ENCODE measurements around the gene CATSPERE.
A peak's percentile ranks its signal among the peaks of the same experiment; 100 is the strongest.

The CATSPERE gene

GRCh38 chr1:244536316-244536715, 75.2 kb downstream of the CATSPERE start:
- H3K27me3 ChIP-seq (ENCODE audit: insufficient read depth, low read length) = no peaks in the 10 kb centered on the region
- H3K9me3 ChIP-seq (ENCODE audit: low read length) = no peaks in the 10 kb centered on the region
- H3K4me3 ChIP-seq (ENCODE audit: low read depth, low read length, poor library complexity, severe bottlenecking) = no peak overlapping the region
- H3F3A ChIP-seq (ENCODE audit: insufficient read depth, low read length) = no peaks in the 10 kb centered on the region
- no peaks in the 10 kb centered on the region for H3K79me2 ChIP-seq (ENCODE audit: insufficient read depth, low read length)
- H3K9me2 ChIP-seq (ENCODE audit: low read depth, low read length) = no peaks in the 10 kb centered on the region
- no peaks in the 10 kb centered on the region for H3K4me1 ChIP-seq (ENCODE audit: insufficient read depth, low read length, severe bottlenecking)
- H3K36me3 ChIP-seq (ENCODE audit: insufficient read depth, low read length) = no peaks in the 10 kb centered on the region
- H2AFZ ChIP-seq (ENCODE audit: low read length) = no peak overlapping the region
- H3K9ac ChIP-seq (ENCODE audit: low read length) = no peak overlapping the region
- H3K27ac ChIP-seq (ENCODE audit: low read depth, low read length, poor library complexity, severe bottlenecking) = no peak overlapping the region
- TF ChIP-seq CTCF (IDR thresholded peaks at IDR 0.05; ENCODE audit: low read length) = no peak
- TF ChIP-seq EZH2 (IDR thresholded peaks at IDR 0.05; ENCODE audit: borderline replicate concordance, low read length) = no peak
- no peaks in the 10 kb centered on the region for H4K20me1 ChIP-seq (ENCODE audit: insufficient read depth, low read length)
- no peak overlapping the region for H3K4me2 ChIP-seq (ENCODE audit: low read length)

DNA sequence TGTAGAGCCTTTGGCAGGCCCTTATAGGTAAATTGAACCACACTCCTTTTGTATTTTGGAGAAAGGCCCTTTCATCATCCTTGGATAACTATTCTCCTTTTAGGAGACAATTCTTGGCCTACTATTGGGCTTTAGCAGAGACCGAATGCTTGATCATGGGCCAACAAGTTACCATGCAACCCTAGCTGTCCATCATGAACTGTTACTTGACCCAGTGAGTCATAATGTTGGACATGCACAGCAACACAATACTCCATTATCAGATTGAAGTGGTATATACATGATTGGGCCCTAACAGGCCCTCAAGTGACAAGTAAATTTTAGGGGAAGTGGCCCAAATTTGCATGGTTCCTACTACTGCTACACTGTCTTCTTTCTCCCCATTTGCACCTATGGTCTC, 84.4 kb downstream of the CATSPERE start:
- Histone ChIP-seq H3K79me2 (ENCODE audit: insufficient read depth, low read length) (no peaks in the 10 kb centered on the region), H3K27ac (ENCODE audit: low read depth, low read length, poor library complexity, severe bottlenecking) (no peak overlapping the region), H3K4me1 (ENCODE audit: insufficient read depth, low read length, severe bottlenecking) (no peaks in the 10 kb centered on the region), H3K4me2 (ENCODE audit: low read length) (no peak overlapping the region), H3K9me3 (ENCODE audit: low read length) (no peaks in the 10 kb centered on the region), H3K9me2 (ENCODE audit: low read depth, low read length) (no peaks in the 10 kb centered on the region), H3K4me3 (ENCODE audit: low read depth, low read length, poor library complexity, severe bottlenecking) (no peak overlapping the region), H3K27me3 (ENCODE audit: insufficient read depth, low read length) (no peaks in the 10 kb centered on the region), H3K9ac (ENCODE audit: low read length) (no peak overlapping the region), H3F3A (ENCODE audit: insufficient read depth, low read length) (no peaks in the 10 kb centered on the region), H2AFZ (ENCODE audit: low read length) (no peak overlapping the region), H4K20me1 (ENCODE audit: insufficient read depth, low read length) (no peaks in the 10 kb centered on the region), H3K36me3 (ENCODE audit: insufficient read depth, low read length) (no peaks in the 10 kb centered on the region)
- no peak for TF ChIP-seq EZH2 (IDR thresholded peaks at IDR 0.05; ENCODE audit: borderline replicate concordance, low read length)
- no peak for TF ChIP-seq CTCF (IDR thresholded peaks at IDR 0.05; ENCODE audit: low read length)

DNA sequence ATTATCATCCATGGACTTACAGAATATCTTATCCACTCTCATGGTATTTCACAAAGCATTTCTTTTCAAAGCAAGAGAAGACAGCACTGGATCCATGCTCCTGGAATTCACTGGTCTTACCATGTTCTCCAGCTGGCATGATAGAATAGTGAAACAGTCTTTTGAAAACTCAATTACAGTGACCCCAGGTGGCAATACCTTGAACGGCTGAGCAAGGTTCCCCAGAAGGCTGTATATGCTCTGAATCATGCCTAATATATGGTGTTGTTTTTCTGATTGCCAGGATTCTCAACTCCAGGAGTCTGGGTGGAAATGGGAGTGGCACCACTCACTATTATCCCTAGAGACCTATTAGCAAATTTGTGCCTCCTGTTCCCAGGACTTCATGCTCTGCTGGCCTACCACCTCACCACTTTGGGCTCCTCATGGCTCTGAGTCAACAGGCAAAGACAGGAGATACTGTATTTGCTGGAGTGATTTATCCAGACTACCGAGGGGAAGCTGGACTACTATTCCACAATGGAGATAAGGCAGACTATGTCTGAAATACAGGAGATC, 87.6 kb downstream of the CATSPERE start:
- H3K27me3 ChIP-seq (ENCODE audit: insufficient read depth, low read length) = no peaks in the 10 kb centered on the region
- H3K9me3 ChIP-seq (ENCODE audit: low read length) = no peaks in the 10 kb centered on the region
- H3K79me2 ChIP-seq (ENCODE audit: insufficient read depth, low read length) = no peaks in the 10 kb centered on the region
- no peak overlapping the region for H3K9ac ChIP-seq (ENCODE audit: low read length)
- no peak overlapping the region for H3K27ac ChIP-seq (ENCODE audit: low read depth, low read length, poor library complexity, severe bottlenecking)
- H3K36me3 ChIP-seq (ENCODE audit: insufficient read depth, low read length) = no peaks in the 10 kb centered on the region
- H3K4me1 ChIP-seq (ENCODE audit: insufficient read depth, low read length, severe bottlenecking) = no peaks in the 10 kb centered on the region
- H3K4me2 ChIP-seq (ENCODE audit: low read length) = no peak overlapping the region
- no peaks in the 10 kb centered on the region for H3F3A ChIP-seq (ENCODE audit: insufficient read depth, low read length)
- no peak overlapping the region for H3K4me3 ChIP-seq (ENCODE audit: low read depth, low read length, poor library complexity, severe bottlenecking)
- no peak overlapping the region for H2AFZ ChIP-seq (ENCODE audit: low read length)
- H3K9me2 ChIP-seq (ENCODE audit: low read depth, low read length) = no peaks in the 10 kb centered on the region
- H4K20me1 ChIP-seq (ENCODE audit: insufficient read depth, low read length) = no peaks in the 10 kb centered on the region
- TF ChIP-seq EZH2 (IDR thresholded peaks at IDR 0.05; ENCODE audit: borderline replicate concordance, low read length) (no peak), CTCF (IDR thresholded peaks at IDR 0.05; ENCODE audit: low read length) (peak; percentile 11; the same call in 1 of the 2 replicates)

All from OCI-LY1 (cell line).